ENCODE data around the gene RTN4RL1. TPM values are rescaled to one million over a fixed set of nuclear protein-coding genes. Genes with fewer than 3 reads are reported as not detected.

The RTN4RL1 gene
- total and polyA plus RNA-seq, 9 of the 15 experiments (the other 6 are each of a cell fraction or from before 2014, with no cell fraction given): 0.04 to 0.06 (median 0.04) TPM; not detected in 5

DNA sequence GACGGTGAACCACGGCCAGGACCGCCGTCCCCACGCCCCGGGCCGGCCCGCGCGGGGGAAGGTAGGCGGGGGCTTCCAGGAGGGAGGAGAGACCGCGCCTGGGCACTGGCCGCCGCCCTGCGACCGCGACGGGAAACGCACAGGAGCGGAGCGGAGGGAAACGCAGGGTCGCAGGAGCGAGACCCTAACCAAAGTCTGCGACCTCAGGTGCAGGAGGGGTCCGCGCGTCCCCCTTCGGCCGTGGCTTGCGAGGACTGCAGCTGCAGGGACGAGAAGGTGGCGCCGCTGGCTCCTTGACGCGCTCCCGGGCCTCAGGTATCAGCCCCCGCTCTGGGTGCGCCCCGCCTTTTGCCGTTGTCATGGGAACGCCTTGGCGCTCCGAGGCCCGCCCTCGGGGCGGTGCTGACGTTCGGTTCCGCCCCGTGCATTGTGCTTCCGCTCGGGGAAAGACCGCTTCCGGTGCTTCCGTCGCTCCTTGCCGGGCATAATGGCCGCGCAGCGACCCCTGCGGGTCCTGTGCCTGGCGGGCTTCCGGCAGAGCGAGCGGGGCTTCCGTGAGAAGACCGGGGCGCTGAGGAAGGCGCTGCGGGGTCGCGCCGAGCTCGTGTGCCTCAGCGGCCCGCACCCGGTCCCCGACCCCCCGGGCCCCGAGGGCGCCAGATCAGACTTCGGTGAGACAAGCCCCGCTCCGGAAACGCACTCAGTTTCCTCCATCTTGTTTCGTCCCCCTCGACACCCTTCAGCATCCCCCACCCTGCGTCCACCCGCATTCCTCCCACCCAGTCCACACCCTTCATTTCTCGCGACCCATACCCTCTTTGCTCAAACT is 16.6 kb upstream of the RTN4RL1 start, which contains the start of gene OVCA2 (continued):
- TF ChIP-seq, protein P1, sequence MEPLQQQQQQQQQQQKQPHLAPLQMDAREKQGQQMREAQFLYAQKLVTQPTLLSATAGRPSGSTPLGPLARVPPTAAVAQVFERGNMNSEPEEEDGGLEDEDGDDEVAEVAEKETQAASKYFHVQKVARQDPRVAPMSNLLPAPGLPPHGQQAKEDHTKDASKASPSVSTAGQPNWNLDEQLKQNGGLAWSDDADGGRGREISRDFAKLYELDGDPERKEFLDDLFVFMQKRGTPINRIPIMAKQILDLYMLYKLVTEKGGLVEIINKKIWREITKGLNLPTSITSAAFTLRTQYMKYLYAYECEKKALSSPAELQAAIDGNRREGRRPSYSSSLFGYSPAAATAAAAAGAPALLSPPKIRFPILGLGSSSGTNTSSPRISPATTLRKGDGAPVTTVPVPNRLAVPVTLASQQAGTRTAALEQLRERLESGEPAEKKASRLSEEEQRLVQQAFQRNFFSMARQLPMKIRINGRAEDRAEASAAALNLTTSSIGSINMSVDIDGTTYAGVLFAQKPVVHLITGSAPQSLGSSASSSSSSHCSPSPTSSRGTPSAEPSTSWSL (CRISPR knock-in tag; IDR thresholded peaks at IDR 0.05; ENCODE audit: borderline replicate concordance): peak; percentile 82; the same call in 1 of the 2 replicates
- no peak for TF ChIP-seq ZNF584 (CRISPR knock-in tag; IDR thresholded peaks at IDR 0.05; ENCODE audit: low read depth)
- TF ChIP-seq GABPA (tag; conservative IDR thresholded peaks at IDR 0.05; ENCODE audit: low read depth): peak; percentile 99
- TF ChIP-seq TCF3 (CRISPR knock-in tag; IDR thresholded peaks at IDR 0.05): no peak
- TF ChIP-seq RB1 (IDR thresholded peaks at IDR 0.05; ENCODE audit: low read depth): peak; percentile 50
- TF ChIP-seq ZNF445 (CRISPR knock-in tag; IDR thresholded peaks at IDR 0.05; ENCODE audit: low read depth): no peak
- TF ChIP-seq CBX2 (IDR thresholded peaks at IDR 0.05; ENCODE audit: insufficient read depth, low read length, poor library complexity, severe bottlenecking): no peak
- 0 out of 2 replicates have a peak, but pooled peaks have one; percentile 14 for TF ChIP-seq SPI1 (IDR thresholded peaks at IDR 0.05; ENCODE audit: borderline replicate concordance, low read depth, low read length)
- TF ChIP-seq ZNF436 (CRISPR knock-in tag; IDR thresholded peaks at IDR 0.05): no peak
- TF ChIP-seq SP1 (CRISPR knock-in tag; IDR thresholded peaks at IDR 0.05): peak; percentile 97
- TF ChIP-seq CCAR2 (IDR thresholded peaks at IDR 0.05; ENCODE audit: low read depth, low read length): no peak
- TF ChIP-seq ZNF79 (CRISPR knock-in tag; IDR thresholded peaks at IDR 0.05; ENCODE audit: low read depth): no peak
- no peak for TF ChIP-seq IRF2 (CRISPR knock-in tag; IDR thresholded peaks at IDR 0.05)
- no peak for TF ChIP-seq POLR3G (IDR thresholded peaks at IDR 0.05; ENCODE audit: extremely low read depth, insufficient read length, insufficient replicate concordance)
- no peak for TF ChIP-seq MEIS2 (IDR thresholded peaks at IDR 0.05; ENCODE audit: partially characterized antibody)
- peak; percentile 59; the same call in 1 of the 2 replicates for TF ChIP-seq PML (IDR thresholded peaks at IDR 0.05; ENCODE audit: low read length)
- TF ChIP-seq HDAC6 (IDR thresholded peaks at IDR 0.05; ENCODE audit: low read depth, low read length): no peak
- no peak for TF ChIP-seq SAP30 (IDR thresholded peaks at IDR 0.05; ENCODE audit: borderline replicate concordance, insufficient read depth, low read depth, low read length, poor library complexity, severe bottlenecking)
- TF ChIP-seq PRMT5 (CRISPR knock-in tag; IDR thresholded peaks at IDR 0.05): no peak
- no peak for TF ChIP-seq TSC22D4 (tag; IDR thresholded peaks at IDR 0.05)
- TF ChIP-seq ZNF75A (CRISPR knock-in tag; IDR thresholded peaks at IDR 0.05): no peak
- TF ChIP-seq CEBPG (CRISPR knock-in tag; IDR thresholded peaks at IDR 0.05): no peak
- no peak for TF ChIP-seq CEBPG (tag; conservative IDR thresholded peaks at IDR 0.05 in 1 of 2, IDR thresholded peaks at IDR 0.05 in 1 of 2)
- peak in 1 of 2 experiments; percentile 43; a peak in 3 of 4 replicates for TF ChIP-seq RAD21 (CRISPR knock-in tag; conservative IDR thresholded peaks at IDR 0.05 in 1 of 2, IDR thresholded peaks at IDR 0.05 in 1 of 2)
- TF ChIP-seq, protein P2, sequence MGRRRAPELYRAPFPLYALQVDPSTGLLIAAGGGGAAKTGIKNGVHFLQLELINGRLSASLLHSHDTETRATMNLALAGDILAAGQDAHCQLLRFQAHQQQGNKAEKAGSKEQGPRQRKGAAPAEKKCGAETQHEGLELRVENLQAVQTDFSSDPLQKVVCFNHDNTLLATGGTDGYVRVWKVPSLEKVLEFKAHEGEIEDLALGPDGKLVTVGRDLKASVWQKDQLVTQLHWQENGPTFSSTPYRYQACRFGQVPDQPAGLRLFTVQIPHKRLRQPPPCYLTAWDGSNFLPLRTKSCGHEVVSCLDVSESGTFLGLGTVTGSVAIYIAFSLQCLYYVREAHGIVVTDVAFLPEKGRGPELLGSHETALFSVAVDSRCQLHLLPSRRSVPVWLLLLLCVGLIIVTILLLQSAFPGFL (CRISPR knock-in tag; IDR thresholded peaks at IDR 0.05): no peak
- TF ChIP-seq FIP1L1 (IDR thresholded peaks at IDR 0.05; ENCODE audit: low read depth, low read length, poor library complexity, severe bottlenecking): peak; percentile 81
- no peak for TF ChIP-seq DACH1 (IDR thresholded peaks at IDR 0.05; ENCODE audit: partially characterized antibody)
